HL-60 (cell line): ENCODE measurements around the gene IRAK4.

Experiments
- DNase-seq, 2 experiments: peaks; one replicate each; pipeline ENCODE4 v3.0.0-alpha.2; 2010 to 2020; ENCODE audit warnings: low read depth in 1 of 2, low spot score in 1 of 2
- H3K27ac ChIP-seq: fragments of 250-450 bp; sonication (Bioruptor Pico); replicated peaks from 2 replicates; pipeline ENCODE4 v1.5.1; 2020; ENCODE audit warnings: mild to moderate bottlenecking, moderate library complexity
- H3K27me3 ChIP-seq: fragments of 250-450 bp; sonication (Bioruptor Pico); 2 replicates; pipeline ENCODE4 v1.5.1; 2021; ENCODE audit warnings: mild to moderate bottlenecking, moderate library complexity; ENCODE audit not compliant: insufficient read depth, poor library complexity, severe bottlenecking
- H3K4me3 ChIP-seq: replicated peaks from 2 replicates; pipeline ENCODE4 v1.5.1; 2011; ENCODE audit warnings: mild to moderate bottlenecking, control low read depth, low read length; ENCODE audit not compliant: insufficient read depth
- GABPA ChIP-seq: IDR thresholded peaks from 2 replicates; pipeline ENCODE4 v1.6.1; 2012; ENCODE audit warnings: low read depth
- POLR2AphosphoS5 ChIP-seq: IDR thresholded peaks from 2 replicates; pipeline ENCODE4 v1.6.1; 2012; ENCODE audit warnings: low read depth
- SPI1 ChIP-seq: IDR thresholded peaks from 2 replicates; pipeline ENCODE4 v1.6.1; 2012; ENCODE audit warnings: low read depth, mild to moderate bottlenecking, borderline replicate concordance
- TF ChIP-seq, protein P1 (sequence below): IDR thresholded peaks from one replicate; pipeline ENCODE4 v1.5.1; 2011; ENCODE audit warnings: low read length, control low read depth, inconsistent platforms; ENCODE audit not compliant: insufficient read depth
- TF ChIP-seq, protein P2 (sequence below): IDR thresholded peaks from 2 replicates; pipeline ENCODE4 v1.6.1; 2012; ENCODE audit warnings: low read depth; ENCODE audit not compliant: insufficient replicate concordance

The IRAK4 gene

GRCh38 chr12:43723134-43723533 is 35.6 kb upstream of the IRAK4 start:
- Histone ChIP-seq H3K27ac (no peak overlapping the region), H3K27me3 (no peaks in the 10 kb centered on the region), H3K4me3 (no peak overlapping the region)
- TF ChIP-seq, protein P1, sequence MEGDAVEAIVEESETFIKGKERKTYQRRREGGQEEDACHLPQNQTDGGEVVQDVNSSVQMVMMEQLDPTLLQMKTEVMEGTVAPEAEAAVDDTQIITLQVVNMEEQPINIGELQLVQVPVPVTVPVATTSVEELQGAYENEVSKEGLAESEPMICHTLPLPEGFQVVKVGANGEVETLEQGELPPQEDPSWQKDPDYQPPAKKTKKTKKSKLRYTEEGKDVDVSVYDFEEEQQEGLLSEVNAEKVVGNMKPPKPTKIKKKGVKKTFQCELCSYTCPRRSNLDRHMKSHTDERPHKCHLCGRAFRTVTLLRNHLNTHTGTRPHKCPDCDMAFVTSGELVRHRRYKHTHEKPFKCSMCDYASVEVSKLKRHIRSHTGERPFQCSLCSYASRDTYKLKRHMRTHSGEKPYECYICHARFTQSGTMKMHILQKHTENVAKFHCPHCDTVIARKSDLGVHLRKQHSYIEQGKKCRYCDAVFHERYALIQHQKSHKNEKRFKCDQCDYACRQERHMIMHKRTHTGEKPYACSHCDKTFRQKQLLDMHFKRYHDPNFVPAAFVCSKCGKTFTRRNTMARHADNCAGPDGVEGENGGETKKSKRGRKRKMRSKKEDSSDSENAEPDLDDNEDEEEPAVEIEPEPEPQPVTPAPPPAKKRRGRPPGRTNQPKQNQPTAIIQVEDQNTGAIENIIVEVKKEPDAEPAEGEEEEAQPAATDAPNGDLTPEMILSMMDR: no peak
- TF ChIP-seq GABPA (no peak), POLR2AphosphoS5 (no peak), SPI1 (no peak)
- DNase-seq: no peak

DNA sequence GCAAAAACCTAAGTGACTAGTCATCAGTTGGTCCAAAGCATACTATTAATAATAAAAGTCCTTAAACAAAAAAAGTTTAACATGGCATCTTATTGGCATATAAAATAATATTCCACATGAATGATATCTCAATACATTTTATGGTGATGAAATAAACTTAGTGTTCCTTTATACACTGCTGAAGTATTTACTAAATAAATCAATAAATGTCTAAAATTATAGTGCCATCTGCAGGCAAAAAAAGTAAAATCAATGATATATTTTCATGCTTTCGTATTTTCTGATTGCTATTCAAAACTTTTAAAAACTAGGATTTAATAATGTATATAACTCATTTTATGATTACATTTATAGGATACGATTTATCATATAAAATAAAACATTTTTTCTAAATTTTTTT is 30.6 kb upstream of the IRAK4 start:
- H3K4me3 ChIP-seq: no peak overlapping the region
- no peak overlapping the region for H3K27ac ChIP-seq
- no peak for DNase-seq
- H3K27me3 ChIP-seq: no peaks in the 10 kb centered on the region
- TF ChIP-seq SPI1: no peak
- TF ChIP-seq, protein P2, sequence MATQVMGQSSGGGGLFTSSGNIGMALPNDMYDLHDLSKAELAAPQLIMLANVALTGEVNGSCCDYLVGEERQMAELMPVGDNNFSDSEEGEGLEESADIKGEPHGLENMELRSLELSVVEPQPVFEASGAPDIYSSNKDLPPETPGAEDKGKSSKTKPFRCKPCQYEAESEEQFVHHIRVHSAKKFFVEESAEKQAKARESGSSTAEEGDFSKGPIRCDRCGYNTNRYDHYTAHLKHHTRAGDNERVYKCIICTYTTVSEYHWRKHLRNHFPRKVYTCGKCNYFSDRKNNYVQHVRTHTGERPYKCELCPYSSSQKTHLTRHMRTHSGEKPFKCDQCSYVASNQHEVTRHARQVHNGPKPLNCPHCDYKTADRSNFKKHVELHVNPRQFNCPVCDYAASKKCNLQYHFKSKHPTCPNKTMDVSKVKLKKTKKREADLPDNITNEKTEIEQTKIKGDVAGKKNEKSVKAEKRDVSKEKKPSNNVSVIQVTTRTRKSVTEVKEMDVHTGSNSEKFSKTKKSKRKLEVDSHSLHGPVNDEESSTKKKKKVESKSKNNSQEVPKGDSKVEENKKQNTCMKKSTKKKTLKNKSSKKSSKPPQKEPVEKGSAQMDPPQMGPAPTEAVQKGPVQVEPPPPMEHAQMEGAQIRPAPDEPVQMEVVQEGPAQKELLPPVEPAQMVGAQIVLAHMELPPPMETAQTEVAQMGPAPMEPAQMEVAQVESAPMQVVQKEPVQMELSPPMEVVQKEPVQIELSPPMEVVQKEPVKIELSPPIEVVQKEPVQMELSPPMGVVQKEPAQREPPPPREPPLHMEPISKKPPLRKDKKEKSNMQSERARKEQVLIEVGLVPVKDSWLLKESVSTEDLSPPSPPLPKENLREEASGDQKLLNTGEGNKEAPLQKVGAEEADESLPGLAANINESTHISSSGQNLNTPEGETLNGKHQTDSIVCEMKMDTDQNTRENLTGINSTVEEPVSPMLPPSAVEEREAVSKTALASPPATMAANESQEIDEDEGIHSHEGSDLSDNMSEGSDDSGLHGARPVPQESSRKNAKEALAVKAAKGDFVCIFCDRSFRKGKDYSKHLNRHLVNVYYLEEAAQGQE: no peak
- TF ChIP-seq, protein P1: no peak
- TF ChIP-seq GABPA: no peak
- no peak for TF ChIP-seq POLR2AphosphoS5

- no peak overlapping the region for H3K27ac ChIP-seq
- no peaks in the 10 kb centered on the region for H3K27me3 ChIP-seq
- TF ChIP-seq POLR2AphosphoS5 (no peak), SPI1 (no peak), GABPA (no peak)
- TF ChIP-seq, protein P2: no peak
- TF ChIP-seq, protein P1: no peak
- no peak overlapping the region for H3K4me3 ChIP-seq
- DNase-seq: no peak
These were observed 30.1 kb upstream of the IRAK4 start for GRCh38 chr12:43728698-43729097.

DNA sequence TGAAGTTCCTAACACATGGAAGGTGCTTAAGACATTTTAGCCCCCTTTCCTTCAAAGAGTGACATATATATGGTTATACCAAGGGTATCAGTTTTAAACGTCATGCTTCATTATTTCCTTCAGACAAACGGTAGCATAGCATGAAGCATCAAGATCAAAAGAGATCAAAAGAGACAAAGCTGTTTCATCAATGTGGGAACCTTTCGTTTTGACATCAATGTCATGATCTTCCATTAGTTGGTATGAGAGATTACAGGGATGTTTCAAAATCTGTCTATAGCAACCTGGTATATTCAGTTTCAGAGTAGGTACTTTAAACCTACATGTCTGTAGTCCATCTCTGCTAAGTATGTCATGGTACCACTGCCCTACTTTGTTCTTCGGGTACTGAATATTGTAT is 28.5 kb upstream of the IRAK4 start:
- Histone ChIP-seq H3K27ac (no peak overlapping the region), H3K4me3 (no peak overlapping the region), H3K27me3 (no peaks in the 10 kb centered on the region)
- DNase-seq: no peak
- no peak for TF ChIP-seq POLR2AphosphoS5
- TF ChIP-seq SPI1: no peak
